Gastroesophageal sphincter (tissue), 4 donors: Measurements from ENCODE around the gene VEGFA. TPM values are rescaled to one million over a fixed set of nuclear protein-coding genes. Genes with fewer than 3 reads are reported as not detected.

Source experiments
- ATAC-seq: fragments of 150-250 bp; one replicate; pipeline ENCODE4 v1.9.1; 2016; ENCODE audit warnings: mild to moderate bottlenecking, moderate library complexity
- H3K27ac ChIP-seq, 4 donors: fragments of 200-600 bp; sonication (generic) in 3 of 4; 1 replicate in 3 of 4; 2 replicates in 1 of 4; pipeline ENCODE4 v1.5.1; 2016 to 2019
- H3K27me3 ChIP-seq: fragments of 200-600 bp; sonication (generic); one replicate; pipeline ENCODE4 v1.5.1; 2019
- H3K36me3 ChIP-seq, 2 donors: fragments of 200-600 bp; sonication (generic); one replicate each; pipeline ENCODE4 v1.5.1; 2019; ENCODE audit warnings: control low read depth in 1 of 2
- H3K4me1 ChIP-seq, 3 donors: fragments of 200-600 bp; sonication (generic); 1 replicate in 2 of 3; 2 replicates in 1 of 3; pipeline ENCODE4 v1.5.1; 2016 to 2019; ENCODE audit warnings: control low read depth in 2 of 3
- H3K4me3 ChIP-seq, 2 donors: fragments of 200-600 bp; sonication (generic); one replicate each; pipeline ENCODE4 v1.5.1; 2019; ENCODE audit warnings: mild to moderate bottlenecking in 1 of 2, moderate library complexity in 1 of 2
- H3K9me3 ChIP-seq, 3 donors: fragments of 200-600 bp; sonication (generic); one replicate each; pipeline ENCODE4 v1.5.1; 2017 to 2019; ENCODE audit warnings: control low read depth in 2 of 3
- EP300 ChIP-seq: sonication (generic); formaldehyde crosslinking; IDR thresholded peaks from one replicate; pipeline ENCODE4 v1.6.1; 2017; ENCODE audit warnings: antibody characterized with exemption, mild to moderate bottlenecking
- POLR2A ChIP-seq, 2 donors: fragments of 450-650 bp; IDR thresholded peaks; one replicate each; pipeline ENCODE4 v1.6.1; 2017; ENCODE audit warnings: antibody characterized with exemption in 2 of 2, mild to moderate bottlenecking in 2 of 2, moderate library complexity in 1 of 2
- POLR2AphosphoS5 ChIP-seq: sonication (generic); formaldehyde crosslinking; IDR thresholded peaks from one replicate; pipeline ENCODE4 v1.6.1; 2017; ENCODE audit warnings: antibody characterized with exemption
- WGBS, 2 donors: methylation state at CpG; one replicate each; pipeline ENCODE4 v1.1.5; 2018; ENCODE audit warnings: low coverage in 1 of 2; 5-methylcytosine and 5-hydroxymethylcytosine counted together
- total RNA-seq, 4 donors: library from RNA; depleted of rRNA; stranded (reverse); fragments of >200 nt; gene quantifications; one replicate each; pipeline ENCODE4 v1.1.0, GENCODE V29; 2016
- TF ChIP-seq, protein P1 (sequence below), 4 experiments: fragments of 200-600 bp in 2 of 4; fragments of 450-650 bp in 2 of 4; sonication (generic) in 1 of 4; IDR thresholded peaks; one replicate each; pipeline ENCODE4 v1.5.1; 2017 to 2019; ENCODE audit warnings: antibody characterized with exemption in 4 of 4, mild to moderate bottlenecking in 2 of 4, moderate library complexity in 2 of 4

VEGFA gene
- total RNA-seq, 4 donors from 2014 or later = 32.2 to 66.2 (median 40.1) TPM

DNA sequence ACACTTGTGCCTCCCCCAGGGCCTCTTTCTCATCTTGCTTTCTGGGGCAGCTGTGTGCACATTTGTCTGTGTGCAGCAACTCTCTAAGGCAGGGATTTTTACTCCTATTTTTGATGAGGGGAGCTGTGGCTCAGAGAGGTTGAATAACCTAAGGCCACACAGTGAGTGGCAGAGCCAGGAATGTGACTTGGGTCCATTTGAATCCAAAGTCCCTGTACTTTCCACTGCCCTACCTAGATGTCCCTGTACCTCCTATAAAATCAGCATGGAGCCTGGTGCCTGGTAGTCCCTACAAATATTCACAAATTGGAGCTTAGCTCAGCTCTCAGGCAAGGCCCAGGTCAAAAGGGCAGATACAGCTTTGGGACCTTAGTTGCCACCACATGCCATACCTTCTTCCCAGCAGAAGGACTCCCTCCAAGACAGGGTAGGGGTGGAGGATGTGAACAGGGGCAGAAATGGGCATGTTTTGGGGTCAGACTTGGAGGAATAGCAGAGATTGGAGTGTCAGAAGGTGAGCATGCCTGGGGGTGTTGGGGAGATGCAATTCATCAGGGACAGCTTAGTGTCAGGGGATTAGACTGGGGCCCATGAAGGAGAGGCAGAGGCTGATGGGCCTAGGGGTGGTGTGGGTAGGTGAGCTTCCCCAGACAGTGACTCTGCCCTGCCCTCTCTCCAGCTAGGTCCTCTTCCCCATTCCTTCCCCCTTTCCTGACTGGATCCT lies 4.1 kb upstream of the VEGFA start:
- TF ChIP-seq, protein P1, sequence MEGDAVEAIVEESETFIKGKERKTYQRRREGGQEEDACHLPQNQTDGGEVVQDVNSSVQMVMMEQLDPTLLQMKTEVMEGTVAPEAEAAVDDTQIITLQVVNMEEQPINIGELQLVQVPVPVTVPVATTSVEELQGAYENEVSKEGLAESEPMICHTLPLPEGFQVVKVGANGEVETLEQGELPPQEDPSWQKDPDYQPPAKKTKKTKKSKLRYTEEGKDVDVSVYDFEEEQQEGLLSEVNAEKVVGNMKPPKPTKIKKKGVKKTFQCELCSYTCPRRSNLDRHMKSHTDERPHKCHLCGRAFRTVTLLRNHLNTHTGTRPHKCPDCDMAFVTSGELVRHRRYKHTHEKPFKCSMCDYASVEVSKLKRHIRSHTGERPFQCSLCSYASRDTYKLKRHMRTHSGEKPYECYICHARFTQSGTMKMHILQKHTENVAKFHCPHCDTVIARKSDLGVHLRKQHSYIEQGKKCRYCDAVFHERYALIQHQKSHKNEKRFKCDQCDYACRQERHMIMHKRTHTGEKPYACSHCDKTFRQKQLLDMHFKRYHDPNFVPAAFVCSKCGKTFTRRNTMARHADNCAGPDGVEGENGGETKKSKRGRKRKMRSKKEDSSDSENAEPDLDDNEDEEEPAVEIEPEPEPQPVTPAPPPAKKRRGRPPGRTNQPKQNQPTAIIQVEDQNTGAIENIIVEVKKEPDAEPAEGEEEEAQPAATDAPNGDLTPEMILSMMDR (IDR thresholded peaks at IDR 0.05) = no peak
- TF ChIP-seq EP300 = no peak
- no peak for TF ChIP-seq POLR2AphosphoS5
- TF ChIP-seq POLR2A (IDR thresholded peaks at IDR 0.05) = no peak
- no peaks in the 10 kb centered on the region for H3K9me3 ChIP-seq
- no peak for ATAC-seq
- H3K4me3 ChIP-seq = no peak overlapping the region
- H3K4me1 ChIP-seq = peaks cover 0 to 17% (median 0%) of the 10 kb centered on the region in 3 donors
- H3K27me3 ChIP-seq = no peaks in the 10 kb centered on the region
- H3K36me3 ChIP-seq = no peaks in the 10 kb centered on the region
- H3K27ac ChIP-seq = no peak overlapping the region

DNA sequence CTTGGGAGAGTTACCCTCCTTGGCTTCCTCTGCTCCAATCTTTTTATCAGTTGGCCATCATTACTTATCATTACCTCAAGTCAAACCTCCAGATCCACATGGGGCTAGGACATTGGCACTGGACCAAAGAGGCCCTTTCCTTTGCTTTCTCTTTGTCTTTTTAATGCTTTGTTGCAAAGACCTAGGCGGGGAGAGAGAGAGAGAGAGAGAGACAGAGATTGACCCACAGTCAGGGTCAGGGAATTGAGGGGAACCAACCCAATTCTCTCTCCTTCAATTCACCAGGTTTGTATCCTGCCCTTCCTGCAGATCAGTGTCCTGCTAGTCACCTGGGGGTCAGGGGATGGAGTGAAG lies 3.5 kb upstream of the VEGFA start:
- H3K4me1 ChIP-seq = peaks cover 0 to 17% (median 0%) of the 10 kb centered on the region in 3 donors
- H3K4me3 ChIP-seq = no peak overlapping the region
- H3K27ac ChIP-seq = no peak overlapping the region
- TF ChIP-seq POLR2A (IDR thresholded peaks at IDR 0.05) (no peak), EP300 (no peak), POLR2AphosphoS5 (no peak)
- TF ChIP-seq, protein P1 (IDR thresholded peaks at IDR 0.05) = no peak
- WGBS, 2 donors = 83% methylated on average over 1 of the region's 1 CpG; no CpG with 5 or more reads in 1 of the 2 donors
- H3K27me3 ChIP-seq = no peaks in the 10 kb centered on the region
- no peak for ATAC-seq
- no peaks in the 10 kb centered on the region for H3K36me3 ChIP-seq
- no peaks in the 10 kb centered on the region for H3K9me3 ChIP-seq

DNA sequence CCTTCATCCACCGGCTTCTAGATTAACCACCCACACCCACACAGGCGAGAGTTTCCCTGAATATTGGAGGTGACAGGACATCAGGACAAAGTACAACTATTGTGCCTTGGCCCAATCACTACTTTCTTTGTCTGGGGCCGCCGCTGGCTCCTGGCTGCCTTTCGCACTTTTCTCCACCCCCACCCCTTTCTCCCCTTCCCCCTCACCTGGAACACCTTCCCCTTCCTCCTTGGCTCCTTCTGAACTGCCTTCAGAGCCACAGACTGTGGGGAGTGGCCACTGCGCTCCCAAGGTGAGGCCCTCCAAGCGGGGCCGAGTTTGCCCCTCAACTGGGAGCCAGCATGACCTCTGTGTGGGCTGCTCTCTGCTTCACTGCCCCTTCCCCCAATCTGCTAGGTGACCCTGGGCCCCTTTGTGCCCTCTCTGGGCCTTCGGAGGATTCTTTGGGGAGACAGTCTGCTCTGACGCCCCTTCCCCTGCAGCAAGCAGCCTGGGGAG lies 3.0 kb upstream of the VEGFA start:
- Histone ChIP-seq H3K4me1 (peaks cover 0 to 20% (median 0%) of the 10 kb centered on the region in 3 donors), H3K36me3 (no peaks in the 10 kb centered on the region), H3K9me3 (no peaks in the 10 kb centered on the region), H3K27ac (no peak overlapping the region), H3K27me3 (no peaks in the 10 kb centered on the region), H3K4me3 (no peak overlapping the region)
- no peak for ATAC-seq
- WGBS, 2 donors = 82 to 97% methylated on average over 3 to 7 of the region's 10 CpGs
- TF ChIP-seq POLR2AphosphoS5 = no peak
- TF ChIP-seq, protein P1 (IDR thresholded peaks at IDR 0.05) = no peak
- TF ChIP-seq POLR2A (IDR thresholded peaks at IDR 0.05) = no peak
- no peak for TF ChIP-seq EP300

DNA sequence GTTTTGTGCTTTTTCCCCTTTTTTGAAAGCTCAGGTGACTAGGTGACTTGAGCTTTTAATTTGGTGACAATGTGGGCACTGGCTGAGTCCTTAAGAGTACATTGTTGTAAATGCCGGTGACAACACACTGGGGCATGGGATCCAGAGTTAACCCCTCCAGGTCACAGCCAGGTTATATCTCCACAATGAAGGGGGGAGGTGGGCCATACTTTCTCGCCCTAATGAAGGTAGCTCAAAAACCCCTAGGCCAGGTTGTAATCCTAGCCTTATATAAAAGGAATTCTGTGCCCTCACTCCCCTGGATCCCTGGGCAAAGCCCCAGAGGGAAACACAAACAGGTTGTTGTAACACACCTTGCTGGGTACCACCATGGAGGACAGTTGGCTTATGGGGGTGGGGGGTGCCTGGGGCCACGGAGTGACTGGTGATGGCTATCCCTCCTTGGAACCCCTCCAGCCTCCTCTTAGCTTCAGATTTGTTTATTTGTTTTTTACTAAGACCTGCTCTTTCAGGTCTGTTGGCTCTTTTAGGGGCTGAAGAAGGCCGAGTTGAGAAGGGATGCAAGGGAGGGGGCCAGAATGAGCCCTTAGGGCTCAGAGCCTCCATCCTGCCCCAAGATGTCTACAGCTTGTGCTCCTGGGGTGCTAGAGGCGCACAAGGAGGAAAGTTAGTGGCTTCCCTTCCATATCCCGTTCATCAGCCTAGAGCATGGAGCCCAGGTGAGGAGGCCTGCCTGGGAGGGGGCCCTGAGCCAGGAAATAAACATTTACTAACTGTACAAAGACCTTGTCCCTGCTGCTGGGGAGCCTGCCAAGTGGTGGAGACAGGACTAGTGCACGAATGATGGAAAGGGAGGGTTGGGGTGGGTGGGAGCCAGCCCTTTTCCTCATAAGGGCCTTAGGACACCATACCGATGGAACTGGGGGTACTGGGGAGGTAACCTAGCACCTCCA lies 2.2 kb upstream of the VEGFA start:
- WGBS, 2 donors = 65 to 100% methylated on average over 1 to 2 of the region's 8 CpGs
- no peaks in the 10 kb centered on the region for H3K36me3 ChIP-seq
- H3K4me3 ChIP-seq = no peak overlapping the region
- ATAC-seq = no peak
- H3K27me3 ChIP-seq = no peaks in the 10 kb centered on the region
- no peak overlapping the region for H3K27ac ChIP-seq
- no peaks in the 10 kb centered on the region for H3K9me3 ChIP-seq
- TF ChIP-seq, protein P1 (IDR thresholded peaks at IDR 0.05) = no peak
- TF ChIP-seq POLR2A (IDR thresholded peaks at IDR 0.05) (no peak), EP300 (no peak), POLR2AphosphoS5 (no peak)
- H3K4me1 ChIP-seq = peaks cover 0 to 28% (median 3%) of the 10 kb centered on the region in 3 donors
